Trophoblast cell (in vitro differentiated cells and primary cell): ENCODE results near the gene TBC1D26.
"Not testable (repeated sequence)": the region's sequence is repeated elsewhere in the genome, so short reads cannot be mapped to it uniquely, and the experiment has no call there.

Experiments used
- DNase-seq, 2 donors: peaks; one replicate each; pipeline ENCODE4 v3.0.0-alpha.2; 2016
- H2AFZ ChIP-seq: 2 replicates; pipeline ENCODE4 v1.6.1; 2013; ENCODE audit warnings: low read length, moderate library complexity, mild to moderate bottlenecking; ENCODE audit not compliant: insufficient read depth, poor library complexity
- H2AK5ac ChIP-seq: 2 replicates; pipeline ENCODE4 v1.6.1; 2013; ENCODE audit warnings: mild to moderate bottlenecking, low read length
- H2BK120ac ChIP-seq: 2 replicates; pipeline ENCODE4 v1.6.1; 2013; ENCODE audit warnings: low read length, mild to moderate bottlenecking, moderate library complexity; ENCODE audit not compliant: insufficient read depth, poor library complexity
- H2BK12ac ChIP-seq: 2 replicates; pipeline ENCODE4 v1.6.1; 2013; ENCODE audit warnings: mild to moderate bottlenecking, low read length, moderate library complexity
- H2BK5ac ChIP-seq: 2 replicates; pipeline ENCODE4 v1.6.1; 2013; ENCODE audit warnings: low read length, low read depth, moderate library complexity, mild to moderate bottlenecking; ENCODE audit not compliant: poor library complexity
- H3K14ac ChIP-seq: 2 replicates; pipeline ENCODE4 v1.6.1; 2013; ENCODE audit warnings: mild to moderate bottlenecking, low read length
- H3K18ac ChIP-seq: 2 replicates; pipeline ENCODE4 v1.6.1; 2013; ENCODE audit warnings: mild to moderate bottlenecking, low read length
- H3K23ac ChIP-seq: 2 replicates; pipeline ENCODE4 v1.6.1; 2013; ENCODE audit warnings: low read length
- H3K27ac ChIP-seq: 2 replicates; pipeline ENCODE4 v1.5.1; 2013; ENCODE audit warnings: low read depth, mild to moderate bottlenecking, inconsistent platforms, low read length, moderate library complexity
- H3K27me3 ChIP-seq: 2 replicates; pipeline ENCODE4 v1.6.1; 2013; ENCODE audit warnings: inconsistent platforms, mild to moderate bottlenecking, low read length, moderate library complexity; ENCODE audit not compliant: insufficient read depth
- H3K36me3 ChIP-seq, 2 experiments: 1 replicate in 1 of 2; 2 replicates in 1 of 2; pipeline ENCODE4 v1.6.1; 2013; ENCODE audit warnings: low read length in 2 of 2, mild to moderate bottlenecking in 2 of 2, moderate library complexity in 1 of 2; ENCODE audit not compliant: insufficient read depth in 2 of 2, control insufficient read depth in 1 of 2
- H3K4ac ChIP-seq: 2 replicates; pipeline ENCODE4 v1.6.1; 2013; ENCODE audit warnings: low read depth, mild to moderate bottlenecking, low read length, moderate library complexity
- H3K4me1 ChIP-seq, 2 experiments: 1 replicate in 1 of 2; 2 replicates in 1 of 2; pipeline ENCODE4 v1.6.1; 2013; ENCODE audit warnings: low read length in 2 of 2, mild to moderate bottlenecking in 2 of 2, moderate library complexity in 1 of 2; ENCODE audit not compliant: insufficient read depth in 2 of 2, control insufficient read depth in 1 of 2
- H3K4me2 ChIP-seq: 2 replicates; pipeline ENCODE4 v1.6.1; 2013; ENCODE audit warnings: inconsistent platforms, mild to moderate bottlenecking, low read length, moderate library complexity
- H3K4me3 ChIP-seq: 2 replicates; pipeline ENCODE4 v1.5.1; 2013; ENCODE audit warnings: mild to moderate bottlenecking, low read depth, low read length, inconsistent platforms
- H3K79me1 ChIP-seq: one replicate; pipeline ENCODE4 v1.6.1; 2013; ENCODE audit warnings: low read length
- H3K79me2 ChIP-seq: 2 replicates; pipeline ENCODE4 v1.6.1; 2013; ENCODE audit warnings: low read length, mild to moderate bottlenecking; ENCODE audit not compliant: control insufficient read depth, insufficient read depth, poor library complexity
- H3K9ac ChIP-seq: 2 replicates; pipeline ENCODE4 v1.6.1; 2013; ENCODE audit warnings: mild to moderate bottlenecking, low read length
- H3K9me3 ChIP-seq: 2 replicates; pipeline ENCODE4 v1.6.1; 2013; ENCODE audit warnings: low read depth, mild to moderate bottlenecking, control low read depth, inconsistent platforms, low read length; ENCODE audit not compliant: insufficient read depth
- H4K12ac ChIP-seq: 2 replicates; pipeline ENCODE4 v1.6.1; 2013; ENCODE audit warnings: low read depth, mild to moderate bottlenecking, low read length, moderate library complexity
- H4K8ac ChIP-seq: 2 replicates; pipeline ENCODE4 v1.6.1; 2013; ENCODE audit warnings: low read depth, mild to moderate bottlenecking, low read length, moderate library complexity
- H4K91ac ChIP-seq: one replicate; pipeline ENCODE4 v1.6.1; 2013; ENCODE audit warnings: low read depth, mild to moderate bottlenecking, low read length, moderate library complexity
- WGBS: extraction: QIAGEN DNeasy Blood & Tissue Kit; methylation state at CpG from one replicate; pipeline ENCODE4 v1.1.7; 2013; ENCODE audit warnings: missing lambda C conversion rate; ENCODE audit not compliant: insufficient read length, insufficient coverage; ENCODE audit errors: extremely low coverage; 5-methylcytosine and 5-hydroxymethylcytosine counted together

TBC1D26 gene

GRCh38 chr17:15698967-15699366 lies 33.1 kb upstream of the TBC1D26 start:
- not testable (repeated sequence) for H3K4me3 ChIP-seq, H2BK120ac ChIP-seq, H3K79me1 ChIP-seq, H3K27me3 ChIP-seq, H3K9ac ChIP-seq, H3K9me3 ChIP-seq, H2AFZ ChIP-seq, H4K8ac ChIP-seq, H3K23ac ChIP-seq, H4K12ac ChIP-seq, H3K4ac ChIP-seq, H3K14ac ChIP-seq, H3K36me3 ChIP-seq, H2BK5ac ChIP-seq, H2BK12ac ChIP-seq, H4K91ac ChIP-seq, H3K27ac ChIP-seq, H3K79me2 ChIP-seq, H2AK5ac ChIP-seq, H3K18ac ChIP-seq, H3K4me1 ChIP-seq
- peak in 1 of 2 donors; percentile 1 for DNase-seq
- no CpG with 5 or more reads among the region's 3 CpGs for WGBS
- H3K4me2 ChIP-seq = peak overlapping the region; percentile 41

- Histone ChIP-seq H3K4me3 (peak within 1 kb of the TSS; percentile 73), H4K8ac (peak within 1 kb of the TSS; percentile 57), H3K4ac (peak within 1 kb of the TSS; percentile 53), H4K91ac (peak within 1 kb of the TSS; percentile 33), H4K12ac (peak within 1 kb of the TSS; percentile 23), H3K14ac (peak within 1 kb of the TSS; percentile 42), H3K9ac (peak within 1 kb of the TSS; percentile 85), H2BK5ac (peak within 1 kb of the TSS; percentile 16), H3K4me2 (peak within 1 kb of the TSS; percentile 52)
- H3K27ac ChIP-seq, H3K9me3 ChIP-seq, H3K36me3 ChIP-seq, H3K27me3 ChIP-seq, H3K4me1 ChIP-seq, H3K18ac ChIP-seq, H3K79me2 ChIP-seq, H2AK5ac ChIP-seq, H3K23ac ChIP-seq, H2BK120ac ChIP-seq, H3K79me1 ChIP-seq, H2BK12ac ChIP-seq, H2AFZ ChIP-seq: not testable (repeated sequence)
- no CpG with 5 or more reads among the region's 44 CpGs for WGBS
- peak; percentile 100 for DNase-seq
Observed at GRCh38 chr17:15699413-15699924, 32.6 kb upstream of the TBC1D26 start, which contains the start of gene ZNF286A. TSS of gene ZNF286A (plus strand) at chr17:15699752. CDS start at chr17:15700330, 578 bp downstream.

- H2BK12ac ChIP-seq, H3K23ac ChIP-seq, H2BK120ac ChIP-seq, H2AFZ ChIP-seq, H3K27me3 ChIP-seq, H3K18ac ChIP-seq, H3K27ac ChIP-seq, H3K9me3 ChIP-seq, H3K79me1 ChIP-seq, H2AK5ac ChIP-seq, H3K4me1 ChIP-seq, DNase-seq, H3K79me2 ChIP-seq: not testable (repeated sequence)
- peak overlapping the region; percentile 16 for H2BK5ac ChIP-seq
- no CpG with 5 or more reads among the region's 21 CpGs for WGBS
- peak overlapping the region; percentile 53 for H3K4ac ChIP-seq
- peak overlapping the region; percentile 23 for H4K12ac ChIP-seq
- H4K8ac ChIP-seq = peak overlapping the region; percentile 57
- H3K14ac ChIP-seq = peak overlapping the region; percentile 42
- H3K4me3 ChIP-seq = peak overlapping the region; percentile 73
- peak overlapping the region; percentile 85 for H3K9ac ChIP-seq
- peaks cover 12% of the 10 kb centered on the region in 2 experiments for H3K36me3 ChIP-seq
- H3K4me2 ChIP-seq = peak overlapping the region; percentile 48
- peak overlapping the region; percentile 33 for H4K91ac ChIP-seq
Observed at GRCh38 chr17:15699937-15700336, 32.1 kb upstream of the TBC1D26 start.

- DNase-seq, H2BK12ac ChIP-seq, H3K27ac ChIP-seq, H4K91ac ChIP-seq, H3K23ac ChIP-seq, H4K8ac ChIP-seq, H3K9ac ChIP-seq, H3K27me3 ChIP-seq, H2BK120ac ChIP-seq, H2AK5ac ChIP-seq, H3K4me3 ChIP-seq, H3K4me1 ChIP-seq, H3K9me3 ChIP-seq, H3K18ac ChIP-seq, H2AFZ ChIP-seq, H4K12ac ChIP-seq, H3K4ac ChIP-seq, H3K79me2 ChIP-seq, H3K79me1 ChIP-seq, H3K4me2 ChIP-seq, H2BK5ac ChIP-seq, H3K14ac ChIP-seq: not testable (repeated sequence)
- peaks cover 19 to 29% of the 10 kb centered on the region in 2 experiments for H3K36me3 ChIP-seq
- WGBS = no CpG with 5 or more reads among the region's 33 CpGs
Observed at GRCh38 chr17:15704239-15704638, 27.8 kb upstream of the TBC1D26 start.
